Left ventricle myocardium inferior (tissue), 1 donor: Measurements from ENCODE around the gene ADGRF5. TPM values are rescaled to one million over a fixed set of nuclear protein-coding genes. Genes with fewer than 3 reads are reported as not detected.

Experiments
- DNase-seq: peaks from one replicate; pipeline ENCODE4 v3.0.0-alpha.2; 2020
- H3K27ac ChIP-seq: fragments of 200-600 bp; replicated peaks from 2 replicates; pipeline ENCODE4 v1.8.0; 2021
- H3K27me3 ChIP-seq: fragments of 200-600 bp; 2 replicates; pipeline ENCODE4 v1.8.0; 2021; ENCODE audit warnings: low read depth
- H3K36me3 ChIP-seq: fragments of 200-600 bp; 2 replicates; pipeline ENCODE4 v1.8.0; 2021
- H3K4me1 ChIP-seq: fragments of 200-600 bp; 2 replicates; pipeline ENCODE4 v1.8.0; 2021
- H3K4me3 ChIP-seq: fragments of 200-600 bp; 2 replicates; pipeline ENCODE4 v1.8.0; 2021; ENCODE audit warnings: mild to moderate bottlenecking, moderate library complexity
- H3K9me3 ChIP-seq: fragments of 200-600 bp; replicated peaks from 2 replicates; pipeline ENCODE4 v1.8.0; 2021
- CTCF ChIP-seq: fragments of 200-600 bp; IDR thresholded peaks from 2 replicates; pipeline ENCODE4 v1.8.0; 2021; ENCODE audit warnings: antibody characterized with exemption, mild to moderate bottlenecking, borderline replicate concordance
- intact Hi-C: fragments of 100-400 bp; cut with micrococcal nuclease; formaldehyde crosslinking; loops from one replicate; pipeline ENCODE4 v1.11.0; 2022
- total RNA-seq: library from RNA; stranded (reverse); fragmentation: NEBNext Ultra II Directional; extraction: Animal tissue kit (Norgen Biotek cat#: 25700); gene quantifications from one replicate; pipeline ENCODE4 v1.2.1, GENCODE V29; 2021
- donor health status: DM: no; HTN: yes; CAD: no; lungs with severe emphysema.

ADGRF5 gene
- total RNA-seq, 1 donor from 2014 or later, result 42.1 TPM

GRCh38 chr6:46940433-46941226 is 18.9 kb upstream of the ADGRF5 start:
- H3K27ac ChIP-seq, result no peak overlapping the region
- no peak for DNase-seq
- peaks cover 34% of the 10 kb centered on the region for H3K4me1 ChIP-seq

GRCh38 chr6:46937642-46938041 is 15.9 kb upstream of the ADGRF5 start:
- intact Hi-C loops, result no loop called here
- Histone ChIP-seq H3K36me3 (no peaks in the 10 kb centered on the region), H3K27me3 (no peaks in the 10 kb centered on the region), H3K9me3 (no peaks in the 10 kb centered on the region), H3K27ac (peak overlapping the region; percentile 71), H3K4me1 (peaks cover 49% of the 10 kb centered on the region), H3K4me3 (no peak overlapping the region)
- DNase-seq, result no peak
- TF ChIP-seq CTCF, result no peak

More at GRCh38 chr6:46940433-46941226, 18.9 kb upstream of the ADGRF5 start:
- H3K4me3 ChIP-seq, result no peak overlapping the region
- intact Hi-C loops, result no loop called here
- no peaks in the 10 kb centered on the region for H3K36me3 ChIP-seq
- no peaks in the 10 kb centered on the region for H3K27me3 ChIP-seq
- no peaks in the 10 kb centered on the region for H3K9me3 ChIP-seq
- TF ChIP-seq CTCF, result no peak

- Histone ChIP-seq H3K27ac (peak overlapping the region; percentile 71), H3K4me1 (peaks cover 60% of the 10 kb centered on the region)
- no peak for DNase-seq
Measured at GRCh38 chr6:46935687-46936086, 13.9 kb upstream of the ADGRF5 start.

GRCh38 chr6:46933751-46934150 is 12.0 kb upstream of the ADGRF5 start:
- peaks cover 48% of the 10 kb centered on the region for H3K4me1 ChIP-seq
- intact Hi-C loops, result no loop called here
- no peaks in the 10 kb centered on the region for H3K27me3 ChIP-seq
- H3K9me3 ChIP-seq, result no peaks in the 10 kb centered on the region
- H3K36me3 ChIP-seq, result no peaks in the 10 kb centered on the region
- H3K4me3 ChIP-seq, result no peak overlapping the region
- H3K27ac ChIP-seq, result peak overlapping the region; percentile 71
- no peak for TF ChIP-seq CTCF
- DNase-seq, result no peak

More at GRCh38 chr6:46935687-46936086, 13.9 kb upstream of the ADGRF5 start:
- intact Hi-C loops, result no loop called here
- Histone ChIP-seq H3K4me3 (no peak overlapping the region), H3K27me3 (no peaks in the 10 kb centered on the region), H3K36me3 (no peaks in the 10 kb centered on the region), H3K9me3 (no peaks in the 10 kb centered on the region)
- TF ChIP-seq CTCF, result no peak

- DNase-seq, result no peak
- TF ChIP-seq CTCF, result no peak
- intact Hi-C loops, result no loop called here
- Histone ChIP-seq H3K4me3 (no peak overlapping the region), H3K27me3 (no peaks in the 10 kb centered on the region), H3K4me1 (peaks cover 48% of the 10 kb centered on the region), H3K27ac (peak overlapping the region; percentile 71), H3K36me3 (no peaks in the 10 kb centered on the region), H3K9me3 (no peaks in the 10 kb centered on the region)
Measured at GRCh38 chr6:46932526-46933319, 11.0 kb upstream of the ADGRF5 start.
